Endothelial cell of umbilical vein (primary cell): Measurements from ENCODE around the gene NCOA5.

Source experiments
- CTCF ChIP-seq, 2 donors: IDR thresholded peaks; 1 replicate in 1 of 2; 2 replicates in 1 of 2; pipeline ENCODE4 v1.5.1; 2011; ENCODE audit warnings: low read length in 2 of 2, mild to moderate bottlenecking in 2 of 2, moderate library complexity in 2 of 2, control low read depth in 1 of 2, inconsistent platforms in 1 of 2, low read depth in 1 of 2; ENCODE audit not compliant: insufficient read depth in 1 of 2; ENCODE audit errors: extremely low read depth in 1 of 2
- EZH2 ChIP-seq: IDR thresholded peaks from 2 replicates; pipeline ENCODE4 v1.6.1; 2012; ENCODE audit warnings: borderline replicate concordance, low read depth, mild to moderate bottlenecking, moderate library complexity, low read length, inconsistent platforms; ENCODE audit not compliant: severe bottlenecking
- FOS ChIP-seq: IDR thresholded peaks from 2 replicates; pipeline ENCODE4 v1.6.1; 2011; ENCODE audit warnings: mild to moderate bottlenecking, low read length, moderate library complexity, borderline replicate concordance; ENCODE audit not compliant: insufficient read depth
- JUN ChIP-seq: IDR thresholded peaks from 2 replicates; pipeline ENCODE4 v1.6.1; 2011; ENCODE audit warnings: borderline replicate concordance, low read depth; ENCODE audit not compliant: insufficient read length, insufficient read depth
- MAX ChIP-seq: IDR thresholded peaks from 2 replicates; pipeline ENCODE4 v1.6.1; 2011; ENCODE audit not compliant: insufficient read depth, insufficient read length
- POLR2A ChIP-seq: IDR thresholded peaks from 2 replicates; pipeline ENCODE4 v1.6.1; 2012; ENCODE audit warnings: low read depth, mild to moderate bottlenecking, control low read depth, low read length

DNA sequence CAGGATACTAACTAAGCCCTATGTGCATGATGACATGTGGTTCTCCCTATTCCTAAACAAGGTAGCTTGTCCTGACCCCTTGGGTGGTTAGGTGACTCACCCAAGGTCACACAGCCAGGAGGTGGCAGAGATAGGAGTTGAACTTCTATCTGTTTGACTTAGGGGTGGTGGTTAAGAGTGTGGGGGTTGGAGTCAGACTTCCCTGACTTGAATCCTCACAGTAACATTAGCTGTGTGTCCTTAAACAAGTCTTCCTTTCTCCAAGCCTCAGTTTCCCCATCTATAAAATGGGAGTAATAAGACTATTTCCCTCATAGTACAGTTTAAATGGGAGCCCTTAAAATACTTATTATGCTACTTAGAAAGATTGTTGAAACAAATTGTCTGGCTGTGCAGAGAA lies 38.9 kb downstream of the NCOA5 start:
- TF ChIP-seq POLR2A, result no peak
- no peak for TF ChIP-seq CTCF (IDR thresholded peaks at IDR 0.05; ENCODE audit: extremely low read depth in 1 of 2, insufficient read depth in 1 of 2, low read depth in 1 of 2, low read length in 2 of 2)
- no peak for TF ChIP-seq FOS
- no peak for TF ChIP-seq JUN
- no peak for TF ChIP-seq EZH2
- TF ChIP-seq MAX, result no peak
